ENCODE results near the gene AP4M1. TPM values are rescaled to one million over a fixed set of nuclear protein-coding genes. Genes with fewer than 3 reads are reported as not detected.
A peak's percentile ranks its signal among the peaks of the same experiment; 100 is the strongest.
"Not testable (repeated sequence)": the region's sequence is repeated elsewhere in the genome, so short reads cannot be mapped to it uniquely, and the experiment has no call there.

The AP4M1 gene
- total RNA-seq, 2 donors from 2014 or later, result 26.3 to 31.5 TPM

DNA sequence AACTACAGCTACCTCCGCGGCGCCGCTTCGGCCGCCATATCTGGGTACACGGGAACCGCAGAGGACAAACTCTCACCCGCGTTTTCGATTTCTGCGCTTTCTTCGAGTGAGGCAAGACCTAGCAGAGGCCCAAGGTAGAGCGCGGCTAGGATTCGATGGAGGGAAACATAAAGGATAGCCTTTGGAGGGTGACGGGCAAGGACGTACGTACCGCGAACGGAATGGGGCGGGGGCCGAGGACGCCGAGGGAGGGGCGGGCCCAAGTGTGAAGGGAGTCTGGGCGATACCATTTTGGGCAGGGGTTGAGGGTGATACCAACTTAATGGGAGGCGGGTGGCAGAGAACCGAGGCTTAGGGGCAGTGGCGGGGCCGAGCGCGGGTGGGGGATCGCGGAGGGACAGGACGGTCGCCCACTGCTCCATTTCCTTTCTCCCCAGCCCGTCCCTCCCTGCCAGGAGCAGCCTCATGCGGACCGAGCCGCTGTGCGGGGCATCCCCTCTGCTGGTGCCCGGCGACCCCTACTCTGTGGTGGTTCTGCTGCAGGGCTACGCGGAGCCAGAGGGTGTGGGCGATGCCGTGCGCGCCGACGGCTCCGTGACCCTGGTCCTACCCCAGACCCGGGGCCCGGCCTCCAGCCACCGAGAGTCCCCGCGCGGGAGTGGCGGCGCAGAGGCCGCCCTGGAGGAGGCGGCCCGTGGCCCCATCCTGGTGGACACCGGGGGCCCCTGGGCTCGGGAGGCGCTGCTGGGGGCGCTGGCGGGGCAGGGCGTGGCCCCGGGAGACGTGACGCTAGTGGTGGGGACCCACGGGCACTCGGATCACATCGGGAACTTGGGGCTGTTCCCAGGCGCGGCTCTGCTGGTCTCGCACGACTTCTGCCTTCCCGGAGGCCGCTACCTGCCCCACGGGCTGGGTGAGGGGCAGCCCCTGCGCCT is 25.8 kb downstream of the AP4M1 start, which contains the start of gene MBLAC1:
TSS of gene MBLAC1 (plus strand) at position 37 of the 935 bp plus-strand sequence. CDS start at position 466, 429 bp downstream.
- H3K4me1 ChIP-seq (ENCODE audit: control insufficient read depth, insufficient read depth, low read length), result no peaks in the 10 kb centered on the region
- H3K27ac ChIP-seq (ENCODE audit: low read depth, low read length), result peak within 1 kb of the TSS; percentile 92
- peak within 1 kb of the TSS; percentile 99 for H3K27ac Mint-ChIP-seq
- H3K27me3 ChIP-seq (ENCODE audit: control insufficient read depth, insufficient read depth, low read length, poor library complexity, severe bottlenecking), result peaks cover 12% of the 10 kb centered on the region
- peak within 1 kb of the TSS; percentile 96 for H3K4me3 Mint-ChIP-seq
- TF ChIP-seq, protein P1, sequence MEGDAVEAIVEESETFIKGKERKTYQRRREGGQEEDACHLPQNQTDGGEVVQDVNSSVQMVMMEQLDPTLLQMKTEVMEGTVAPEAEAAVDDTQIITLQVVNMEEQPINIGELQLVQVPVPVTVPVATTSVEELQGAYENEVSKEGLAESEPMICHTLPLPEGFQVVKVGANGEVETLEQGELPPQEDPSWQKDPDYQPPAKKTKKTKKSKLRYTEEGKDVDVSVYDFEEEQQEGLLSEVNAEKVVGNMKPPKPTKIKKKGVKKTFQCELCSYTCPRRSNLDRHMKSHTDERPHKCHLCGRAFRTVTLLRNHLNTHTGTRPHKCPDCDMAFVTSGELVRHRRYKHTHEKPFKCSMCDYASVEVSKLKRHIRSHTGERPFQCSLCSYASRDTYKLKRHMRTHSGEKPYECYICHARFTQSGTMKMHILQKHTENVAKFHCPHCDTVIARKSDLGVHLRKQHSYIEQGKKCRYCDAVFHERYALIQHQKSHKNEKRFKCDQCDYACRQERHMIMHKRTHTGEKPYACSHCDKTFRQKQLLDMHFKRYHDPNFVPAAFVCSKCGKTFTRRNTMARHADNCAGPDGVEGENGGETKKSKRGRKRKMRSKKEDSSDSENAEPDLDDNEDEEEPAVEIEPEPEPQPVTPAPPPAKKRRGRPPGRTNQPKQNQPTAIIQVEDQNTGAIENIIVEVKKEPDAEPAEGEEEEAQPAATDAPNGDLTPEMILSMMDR (conservative IDR thresholded peaks at IDR 0.05), result no peak
- peaks cover 5% of the 10 kb centered on the region for H3K36me3 Mint-ChIP-seq (ENCODE audit: low read depth)
- peak within 1 kb of the TSS; percentile 88 for H3K9ac ChIP-seq (ENCODE audit: extremely low read depth, low read length, poor library complexity, severe bottlenecking)
- no peaks in the 10 kb centered on the region for H3K9me3 ChIP-seq (ENCODE audit: control insufficient read depth, low read length)
- H3K9me3 Mint-ChIP-seq, result no peaks in the 10 kb centered on the region
- 1% methylated on average over 37 to 85 of the region's 85 CpGs for WGBS, 2 experiments (ENCODE audit: insufficient coverage in 1 of 2, insufficient read length in 1 of 2)
- peaks cover 4% of the 10 kb centered on the region for H3K4me1 Mint-ChIP-seq
- H3K36me3 ChIP-seq (ENCODE audit: control insufficient read depth, insufficient read depth, low read length), result peaks cover 5% of the 10 kb centered on the region
- peaks cover 22% of the 10 kb centered on the region for H3K27me3 Mint-ChIP-seq (ENCODE audit: insufficient read depth)
- DNase-seq, result peak; percentile 95
- peak within 1 kb of the TSS; percentile 85 for H3K4me3 ChIP-seq (ENCODE audit: low read length)

DNA sequence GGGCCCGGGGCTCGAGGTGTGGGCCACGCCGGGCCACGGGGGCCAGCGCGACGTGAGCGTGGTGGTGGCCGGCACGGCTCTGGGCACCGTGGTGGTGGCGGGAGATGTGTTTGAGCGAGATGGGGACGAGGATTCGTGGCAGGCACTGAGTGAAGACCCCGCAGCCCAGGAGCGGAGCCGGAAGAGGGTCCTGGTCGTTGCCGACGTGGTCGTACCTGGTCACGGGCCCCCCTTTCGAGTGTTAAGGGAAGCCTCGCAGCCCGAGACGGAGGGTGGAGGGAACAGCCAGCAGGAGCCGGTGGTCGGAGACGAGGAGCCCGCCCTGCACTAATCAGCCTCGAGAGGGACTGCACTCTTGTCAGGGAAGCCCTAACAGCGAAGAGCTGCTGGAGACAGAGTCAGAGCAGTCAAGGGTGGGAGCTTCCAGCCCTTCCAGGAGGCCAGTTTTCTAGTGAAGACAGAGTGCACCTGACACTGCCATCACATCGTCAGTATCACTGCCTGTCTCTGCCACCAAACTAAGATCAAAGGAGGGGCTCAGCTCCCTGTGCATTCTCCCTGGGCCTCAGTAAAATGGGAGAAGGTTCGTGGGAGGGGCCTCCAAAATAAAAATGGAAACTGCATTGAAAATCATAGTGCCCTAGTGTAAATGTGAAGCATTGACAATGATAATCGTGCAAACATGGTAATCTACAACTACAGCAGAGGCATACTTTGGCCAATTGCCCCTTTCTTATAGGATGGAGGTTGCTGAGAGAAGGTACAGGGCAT is 26.6 kb downstream of the AP4M1 start:
- no peaks in the 10 kb centered on the region for H3K9me3 ChIP-seq (ENCODE audit: control insufficient read depth, low read length)
- H3K9ac ChIP-seq (ENCODE audit: extremely low read depth, low read length, poor library complexity, severe bottlenecking), result peak overlapping the region; percentile 34
- H3K27ac ChIP-seq (ENCODE audit: low read depth, low read length), result no peak overlapping the region
- TF ChIP-seq, protein P1 (conservative IDR thresholded peaks at IDR 0.05), result no peak
- peaks cover 3% of the 10 kb centered on the region for H3K4me1 Mint-ChIP-seq
- H3K27ac Mint-ChIP-seq, result no peak overlapping the region
- H3K36me3 Mint-ChIP-seq (ENCODE audit: low read depth), result peaks cover 2% of the 10 kb centered on the region
- H3K4me1 ChIP-seq (ENCODE audit: control insufficient read depth, insufficient read depth, low read length), result no peaks in the 10 kb centered on the region
- no peaks in the 10 kb centered on the region for H3K36me3 ChIP-seq (ENCODE audit: control insufficient read depth, insufficient read depth, low read length)
- 11 to 17% methylated on average over 21 to 37 of the region's 37 CpGs for WGBS, 2 experiments (ENCODE audit: insufficient coverage in 1 of 2, insufficient read length in 1 of 2)
- peak overlapping the region; percentile 85 for H3K4me3 ChIP-seq (ENCODE audit: low read length)
- H3K4me3 Mint-ChIP-seq, result peak overlapping the region; percentile 96
- H3K27me3 Mint-ChIP-seq (ENCODE audit: insufficient read depth), result peaks cover 27% of the 10 kb centered on the region
- no peaks in the 10 kb centered on the region for H3K9me3 Mint-ChIP-seq
- H3K27me3 ChIP-seq (ENCODE audit: control insufficient read depth, insufficient read depth, low read length, poor library complexity, severe bottlenecking), result peaks cover 12% of the 10 kb centered on the region
- peak; percentile 78 for DNase-seq

DNA sequence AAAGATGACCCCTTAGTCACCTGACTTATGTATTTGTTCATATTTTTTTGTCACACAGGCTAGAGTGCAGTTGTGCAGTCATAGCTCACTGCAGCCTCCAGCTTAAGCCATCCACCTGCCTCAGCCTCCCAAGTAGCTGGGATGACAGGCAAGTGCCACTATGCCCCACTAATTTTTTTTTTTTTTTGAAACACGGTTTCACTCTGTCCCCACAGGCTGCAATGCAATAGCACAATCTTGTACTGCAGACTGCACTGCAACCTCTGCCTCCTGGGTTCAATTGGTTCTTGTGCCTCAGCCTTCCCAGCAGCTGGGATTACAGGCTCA is 27.2 kb downstream of the AP4M1 start:
- Histone ChIP-seq H3K9me3 (ENCODE audit: control insufficient read depth, low read length) (no peaks in the 10 kb centered on the region), H3K9ac (ENCODE audit: extremely low read depth, low read length, poor library complexity, severe bottlenecking) (no peak overlapping the region), H3K4me1 (ENCODE audit: control insufficient read depth, insufficient read depth, low read length) (no peaks in the 10 kb centered on the region), H3K27me3 (ENCODE audit: control insufficient read depth, insufficient read depth, low read length, poor library complexity, severe bottlenecking) (peaks cover 12% of the 10 kb centered on the region), H3K4me3 (ENCODE audit: low read length) (no peak overlapping the region), H3K36me3 (ENCODE audit: control insufficient read depth, insufficient read depth, low read length) (no peaks in the 10 kb centered on the region), H3K27ac (ENCODE audit: low read depth, low read length) (no peak overlapping the region)
- no peaks in the 10 kb centered on the region for H3K36me3 Mint-ChIP-seq (ENCODE audit: low read depth)
- no peak for DNase-seq
- peaks cover 3% of the 10 kb centered on the region for H3K4me1 Mint-ChIP-seq
- no peak overlapping the region for H3K4me3 Mint-ChIP-seq
- WGBS, 2 experiments (ENCODE audit: insufficient coverage in 1 of 2, insufficient read length in 1 of 2), result 97% methylated on average over 1 of the region's 1 CpG; no CpG with 5 or more reads in 1 of the 2 experiments
- peaks cover 27% of the 10 kb centered on the region for H3K27me3 Mint-ChIP-seq (ENCODE audit: insufficient read depth)
- H3K9me3 Mint-ChIP-seq, result no peaks in the 10 kb centered on the region
- no peak overlapping the region for H3K27ac Mint-ChIP-seq
- TF ChIP-seq, protein P1 (conservative IDR thresholded peaks at IDR 0.05), result no peak

DNA sequence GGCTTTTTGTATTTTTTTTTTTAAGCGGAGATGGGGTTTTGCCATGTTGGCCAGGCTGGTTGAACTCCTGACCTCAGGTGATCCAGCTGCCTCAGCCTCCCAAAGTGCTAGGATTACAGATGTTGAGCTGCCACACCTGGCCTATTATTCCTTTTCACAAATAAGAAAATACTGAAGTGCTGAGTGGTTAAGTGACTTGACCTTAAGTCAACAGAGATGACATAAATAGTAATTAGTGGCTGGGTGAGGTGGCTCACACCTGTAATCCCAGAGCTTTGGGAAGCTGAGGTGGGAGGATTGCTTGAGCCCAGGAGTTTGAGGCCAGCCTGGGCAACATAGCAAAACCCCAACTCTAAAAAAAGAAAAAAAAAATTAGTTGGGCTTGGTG is 28.8 kb downstream of the AP4M1 start:
- H3K27ac ChIP-seq (ENCODE audit: low read depth, low read length); H3K4me3 Mint-ChIP-seq; H3K9ac ChIP-seq (ENCODE audit: extremely low read depth, low read length, poor library complexity, severe bottlenecking); H3K9me3 Mint-ChIP-seq; H3K4me1 ChIP-seq (ENCODE audit: control insufficient read depth, insufficient read depth, low read length); DNase-seq; H3K36me3 ChIP-seq (ENCODE audit: control insufficient read depth, insufficient read depth, low read length); H3K36me3 Mint-ChIP-seq (ENCODE audit: low read depth); H3K27ac Mint-ChIP-seq; H3K4me1 Mint-ChIP-seq; H3K4me3 ChIP-seq (ENCODE audit: low read length); H3K9me3 ChIP-seq (ENCODE audit: control insufficient read depth, low read length): not testable (repeated sequence)
- H3K27me3 Mint-ChIP-seq (ENCODE audit: insufficient read depth), result peaks cover 27% of the 10 kb centered on the region
- H3K27me3 ChIP-seq (ENCODE audit: control insufficient read depth, insufficient read depth, low read length, poor library complexity, severe bottlenecking), result peaks cover 12% of the 10 kb centered on the region
- 83 to 96% methylated on average over 1 of the region's 1 CpG for WGBS, 2 experiments (ENCODE audit: insufficient coverage in 1 of 2, insufficient read length in 1 of 2)
